Liver (tissue), 9 donors: ENCODE measurements around the gene MPND. TPM values are rescaled to one million over a fixed set of nuclear protein-coding genes. Genes with fewer than 3 reads are reported as not detected.
A peak's percentile ranks its signal among the peaks of the same experiment; 100 is the strongest.

ENCODE experiments used
- DNase-seq: peaks from one replicate; pipeline ENCODE4 v3.0.0-alpha.2; 2017; ENCODE audit warnings: low spot score
- H3K27ac ChIP-seq, 2 donors: one replicate each; pipeline ENCODE4 v1.7.0; 2013; ENCODE audit warnings: inconsistent platforms in 2 of 2, low read length in 2 of 2, control low read depth in 1 of 2, low read depth in 1 of 2, mild to moderate bottlenecking in 1 of 2
- H3K27me3 ChIP-seq, 4 donors: one replicate each; pipeline versions ENCODE4 v1.6.1 to v1.7.0; 2013; ENCODE audit warnings: low read length in 3 of 4, inconsistent platforms in 1 of 4, mild to moderate bottlenecking in 1 of 4, moderate library complexity in 1 of 4; ENCODE audit not compliant: control insufficient read depth in 4 of 4, insufficient read depth in 4 of 4
- H3K36me3 ChIP-seq, 4 donors: one replicate each; pipeline versions ENCODE4 v1.6.1 to v1.7.0; 2013; ENCODE audit warnings: low read length in 3 of 4, mild to moderate bottlenecking in 3 of 4, low read depth in 1 of 4, moderate library complexity in 1 of 4; ENCODE audit not compliant: control insufficient read depth in 4 of 4, insufficient read depth in 3 of 4
- H3K4me1 ChIP-seq, 4 donors: one replicate each; pipeline versions ENCODE4 v1.6.1 to v1.7.0; 2013; ENCODE audit warnings: low read length in 3 of 4, mild to moderate bottlenecking in 3 of 4, moderate library complexity in 1 of 4; ENCODE audit not compliant: control insufficient read depth in 4 of 4, insufficient read depth in 4 of 4
- H3K4me3 ChIP-seq, 3 donors: one replicate each; pipeline versions ENCODE4 v1.6.1 to v1.7.0; 2013; ENCODE audit warnings: low read length in 3 of 3, control low read depth in 1 of 3, low read depth in 1 of 3, mild to moderate bottlenecking in 1 of 3
- H3K9ac ChIP-seq, 2 donors: one replicate each; pipeline ENCODE4 v1.7.0; 2013; ENCODE audit warnings: low read length in 2 of 2, mild to moderate bottlenecking in 2 of 2, moderate library complexity in 2 of 2, control low read depth in 1 of 2, low read depth in 1 of 2
- H3K9me3 ChIP-seq, 4 donors: one replicate each; pipeline versions ENCODE4 v1.6.1 to v1.7.0; 2013; ENCODE audit warnings: low read length in 3 of 4; ENCODE audit not compliant: control insufficient read depth in 4 of 4
- ATF3 ChIP-seq: IDR thresholded peaks from 2 replicates; pipeline ENCODE4 v1.6.1; 2016; ENCODE audit warnings: antibody characterized with exemption
- EGR1 ChIP-seq, 2 donors: IDR thresholded peaks; 2 replicates each; pipeline ENCODE4 v1.6.1; 2016 to 2018; ENCODE audit warnings: antibody characterized with exemption in 2 of 2, low read depth in 2 of 2
- FOXA1 ChIP-seq: IDR thresholded peaks from 2 replicates; pipeline ENCODE4 v1.6.1; 2016; ENCODE audit warnings: antibody characterized with exemption
- FOXA2 ChIP-seq: IDR thresholded peaks from 2 replicates; pipeline ENCODE4 v1.6.1; 2016; ENCODE audit warnings: antibody characterized with exemption
- GABPA ChIP-seq, 2 donors: IDR thresholded peaks in 1 of 2; conservative IDR thresholded peaks in 1 of 2; 2 replicates each; pipeline ENCODE4 v1.6.1; 2016; ENCODE audit warnings: antibody characterized with exemption in 2 of 2, mild to moderate bottlenecking in 1 of 2, moderate library complexity in 1 of 2
- HNF4G ChIP-seq: IDR thresholded peaks from 2 replicates; pipeline ENCODE4 v1.6.1; 2016; ENCODE audit warnings: antibody characterized with exemption
- JUND ChIP-seq, 2 donors: IDR thresholded peaks; 2 replicates each; pipeline ENCODE4 v1.6.1; 2016; ENCODE audit warnings: antibody characterized with exemption in 2 of 2
- MAX ChIP-seq: IDR thresholded peaks from 2 replicates; pipeline ENCODE4 v1.6.1; 2016; ENCODE audit warnings: antibody characterized with exemption
- NR2F2 ChIP-seq: IDR thresholded peaks from 2 replicates; pipeline ENCODE4 v1.6.1; 2016; ENCODE audit warnings: antibody characterized with exemption
- RAD21 ChIP-seq, 2 donors: IDR thresholded peaks; 2 replicates each; pipeline ENCODE4 v1.6.1; 2016; ENCODE audit warnings: antibody characterized with exemption in 2 of 2, mild to moderate bottlenecking in 2 of 2
- REST ChIP-seq: IDR thresholded peaks from 2 replicates; pipeline ENCODE4 v1.6.1; 2016; ENCODE audit warnings: antibody characterized with exemption, mild to moderate bottlenecking
- SP1 ChIP-seq: IDR thresholded peaks from 2 replicates; pipeline ENCODE4 v1.6.1; 2018; ENCODE audit warnings: antibody characterized with exemption, mild to moderate bottlenecking
- TAF1 ChIP-seq: conservative IDR thresholded peaks from 2 replicates; pipeline ENCODE4 v1.6.1; 2016; ENCODE audit warnings: antibody characterized with exemption, mild to moderate bottlenecking
- YY1 ChIP-seq: IDR thresholded peaks from 2 replicates; pipeline ENCODE4 v1.6.1; 2016; ENCODE audit warnings: antibody characterized with exemption, mild to moderate bottlenecking
- ZBTB33 ChIP-seq: IDR thresholded peaks from 2 replicates; pipeline ENCODE4 v1.6.1; 2016; ENCODE audit warnings: antibody characterized with exemption
- WGBS: extraction: QIAGEN DNeasy Blood & Tissue Kit; methylation state at CpG from one replicate; pipeline ENCODE4 v1.1.7; 2013; 5-methylcytosine and 5-hydroxymethylcytosine counted together
- polyA plus RNA-seq, 2 donors: library from polyadenylated mRNA; stranded (reverse) in 1 of 2; unstranded in 1 of 2; fragments of 200-250 nt in 1 of 2; fragments of >200 nt in 1 of 2; fragmentation: Nextera tagmentation in 1 of 2; extraction: Ambion mirVana in 1 of 2; gene quantifications; one replicate each; pipeline versions ENCODE4 v1.2.1 to v1.2.3, GENCODE V29; 2013 to 2015
- total RNA-seq, 2 donors: library from RNA; depleted of rRNA; stranded (reverse); fragments of >200 nt; gene quantifications; one replicate each; pipeline ENCODE4 v1.2.3, GENCODE V29; 2014
- donor health status: healthy.
- donor health status: healthy.
- donor health status: healthy.
- donor health status: healthy.
- donor health status: healthy.

Gene MPND
- total and polyA plus RNA-seq, 4 donors: 4.7 to 9.9 (median 9.2) TPM

- Histone ChIP-seq H3K27me3 (no peaks in the 10 kb centered on the region), H3K9ac (no peak overlapping the region), H3K4me1 (peaks cover 4 to 46% (median 26%) of the 10 kb centered on the region in 4 donors), H3K36me3 (peaks cover 7 to 29% (median 15%) of the 10 kb centered on the region in 4 donors), H3K9me3 (no peaks in the 10 kb centered on the region), H3K27ac (peak overlapping the region; percentile 17 to 69), H3K4me3 (no peak overlapping the region)
- no peak for TF ChIP-seq REST
- no peak for TF ChIP-seq FOXA1
- TF ChIP-seq ATF3: no peak
- TF ChIP-seq HNF4G: no peak
- no peak for TF ChIP-seq JUND (IDR thresholded peaks at IDR 0.05)
- no peak for TF ChIP-seq YY1
- no peak for TF ChIP-seq FOXA2
- no peak for TF ChIP-seq MAX
- no peak for TF ChIP-seq EGR1 (IDR thresholded peaks at IDR 0.05; ENCODE audit: low read depth in 2 of 2)
- no peak for TF ChIP-seq TAF1
- no peak for TF ChIP-seq RAD21 (IDR thresholded peaks at IDR 0.05)
- no peak for TF ChIP-seq NR2F2
- no peak for TF ChIP-seq ZBTB33
- TF ChIP-seq SP1: no peak
- no peak for TF ChIP-seq GABPA (IDR thresholded peaks at IDR 0.05 in 1 of 2, conservative IDR thresholded peaks at IDR 0.05 in 1 of 2)
- WGBS: 84% methylated on average over 13 of the region's 13 CpGs
- DNase-seq: no peak
Measured at GRCh38 chr19:4367781-4368127, 24.4 kb downstream of the MPND start.

GRCh38 chr19:4368128-4368820 lies 24.9 kb downstream of the MPND start:
- peak overlapping the region; percentile 17 to 69 for H3K27ac ChIP-seq
- no peak overlapping the region for H3K9ac ChIP-seq
- no peak for TF ChIP-seq HNF4G
- no peak for TF ChIP-seq FOXA1
- no peak for TF ChIP-seq NR2F2
- TF ChIP-seq SP1: no peak
- TF ChIP-seq MAX: no peak
- TF ChIP-seq YY1: no peak
- no peak for TF ChIP-seq ZBTB33
- TF ChIP-seq REST: no peak
- WGBS: 59% methylated on average over 19 of the region's 19 CpGs
- no peak for DNase-seq
- no peaks in the 10 kb centered on the region for H3K9me3 ChIP-seq
- no peaks in the 10 kb centered on the region for H3K27me3 ChIP-seq
- no peak overlapping the region for H3K4me3 ChIP-seq
- H3K36me3 ChIP-seq: peaks cover 7 to 27% (median 14%) of the 10 kb centered on the region in 4 donors
- H3K4me1 ChIP-seq: peaks cover 4 to 49% (median 29%) of the 10 kb centered on the region in 4 donors
